Liver (tissue), 3 donors: ENCODE results near the gene DNAH5.

Experiments
- EGR1 ChIP-seq, 2 donors: IDR thresholded peaks; 2 replicates each; pipeline ENCODE4 v1.6.1; 2016 to 2018; ENCODE audit warnings: antibody characterized with exemption in 2 of 2, low read depth in 2 of 2
- FOXA1 ChIP-seq: IDR thresholded peaks from 2 replicates; pipeline ENCODE4 v1.6.1; 2016; ENCODE audit warnings: antibody characterized with exemption
- GABPA ChIP-seq, 2 donors: IDR thresholded peaks in 1 of 2; conservative IDR thresholded peaks in 1 of 2; 2 replicates each; pipeline ENCODE4 v1.6.1; 2016; ENCODE audit warnings: antibody characterized with exemption in 2 of 2, mild to moderate bottlenecking in 1 of 2, moderate library complexity in 1 of 2
- HNF4A ChIP-seq, 2 donors: conservative IDR thresholded peaks; 2 replicates each; pipeline ENCODE4 v1.6.1; 2016; ENCODE audit warnings: antibody characterized with exemption in 2 of 2, mild to moderate bottlenecking in 2 of 2
- JUND ChIP-seq, 2 donors: IDR thresholded peaks; 2 replicates each; pipeline ENCODE4 v1.6.1; 2016; ENCODE audit warnings: antibody characterized with exemption in 2 of 2
- RAD21 ChIP-seq, 2 donors: IDR thresholded peaks; 2 replicates each; pipeline ENCODE4 v1.6.1; 2016; ENCODE audit warnings: antibody characterized with exemption in 2 of 2, mild to moderate bottlenecking in 2 of 2
- RXRA ChIP-seq, 2 donors: IDR thresholded peaks; 2 replicates each; pipeline ENCODE4 v1.6.1; 2017 to 2018; ENCODE audit warnings: antibody characterized with exemption in 2 of 2, mild to moderate bottlenecking in 1 of 2
- SP1 ChIP-seq: IDR thresholded peaks from 2 replicates; pipeline ENCODE4 v1.6.1; 2018; ENCODE audit warnings: antibody characterized with exemption, mild to moderate bottlenecking
- TAF1 ChIP-seq: conservative IDR thresholded peaks from 2 replicates; pipeline ENCODE4 v1.6.1; 2016; ENCODE audit warnings: antibody characterized with exemption, mild to moderate bottlenecking
- YY1 ChIP-seq: IDR thresholded peaks from 2 replicates; pipeline ENCODE4 v1.6.1; 2016; ENCODE audit warnings: antibody characterized with exemption, mild to moderate bottlenecking
- TF ChIP-seq, protein P1 (sequence below): fragments of 150-350 bp; IDR thresholded peaks from 2 replicates; pipeline ENCODE4 v1.5.1; 2017; ENCODE audit warnings: improper control_type of control experiment, low read depth, low read length; ENCODE audit not compliant: missing input control
- TF ChIP-seq, protein P2 (sequence below): IDR thresholded peaks from 2 replicates; pipeline ENCODE4 v1.6.1; 2016; ENCODE audit warnings: antibody characterized with exemption
- TF ChIP-seq, protein P3 (sequence below): IDR thresholded peaks from 2 replicates; pipeline ENCODE4 v1.6.1; 2016; ENCODE audit warnings: antibody characterized with exemption, mild to moderate bottlenecking
- TF ChIP-seq, protein P4 (sequence below): IDR thresholded peaks from 2 replicates; pipeline ENCODE4 v1.6.1; 2016; ENCODE audit warnings: antibody characterized with exemption
- donor health status: healthy.
- donor health status: healthy.

DNA sequence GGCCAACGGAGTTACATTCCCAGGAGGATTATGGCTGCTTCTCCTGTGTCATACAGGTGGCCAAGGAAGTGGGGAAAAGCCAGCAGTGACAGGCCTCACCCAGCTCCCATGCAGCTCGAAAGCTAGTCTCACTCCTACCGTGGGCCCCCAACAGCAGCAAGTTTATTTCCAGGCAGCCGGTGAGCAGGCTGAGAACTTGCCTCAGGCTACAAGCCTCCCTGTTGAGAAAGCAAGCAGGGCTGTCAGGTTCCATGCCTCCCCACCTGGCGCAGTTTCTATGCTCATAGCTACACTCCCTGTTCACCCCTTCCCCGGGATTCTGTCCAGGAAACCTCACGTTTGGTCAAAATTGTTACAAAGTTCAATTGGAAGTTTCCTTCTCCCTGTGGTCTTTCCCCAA is 27.5 kb upstream of the DNAH5 start:
- TF ChIP-seq TAF1 (no peak), YY1 (no peak), RAD21 (IDR thresholded peaks at IDR 0.05) (no peak), JUND (IDR thresholded peaks at IDR 0.05) (no peak), SP1 (no peak), RXRA (IDR thresholded peaks at IDR 0.05) (no peak), EGR1 (IDR thresholded peaks at IDR 0.05; ENCODE audit: low read depth in 2 of 2) (no peak), GABPA (IDR thresholded peaks at IDR 0.05 in 1 of 2, conservative IDR thresholded peaks at IDR 0.05 in 1 of 2) (no peak), FOXA1 (no peak), HNF4A (conservative IDR thresholded peaks at IDR 0.05) (no peak)
- TF ChIP-seq, protein P1, sequence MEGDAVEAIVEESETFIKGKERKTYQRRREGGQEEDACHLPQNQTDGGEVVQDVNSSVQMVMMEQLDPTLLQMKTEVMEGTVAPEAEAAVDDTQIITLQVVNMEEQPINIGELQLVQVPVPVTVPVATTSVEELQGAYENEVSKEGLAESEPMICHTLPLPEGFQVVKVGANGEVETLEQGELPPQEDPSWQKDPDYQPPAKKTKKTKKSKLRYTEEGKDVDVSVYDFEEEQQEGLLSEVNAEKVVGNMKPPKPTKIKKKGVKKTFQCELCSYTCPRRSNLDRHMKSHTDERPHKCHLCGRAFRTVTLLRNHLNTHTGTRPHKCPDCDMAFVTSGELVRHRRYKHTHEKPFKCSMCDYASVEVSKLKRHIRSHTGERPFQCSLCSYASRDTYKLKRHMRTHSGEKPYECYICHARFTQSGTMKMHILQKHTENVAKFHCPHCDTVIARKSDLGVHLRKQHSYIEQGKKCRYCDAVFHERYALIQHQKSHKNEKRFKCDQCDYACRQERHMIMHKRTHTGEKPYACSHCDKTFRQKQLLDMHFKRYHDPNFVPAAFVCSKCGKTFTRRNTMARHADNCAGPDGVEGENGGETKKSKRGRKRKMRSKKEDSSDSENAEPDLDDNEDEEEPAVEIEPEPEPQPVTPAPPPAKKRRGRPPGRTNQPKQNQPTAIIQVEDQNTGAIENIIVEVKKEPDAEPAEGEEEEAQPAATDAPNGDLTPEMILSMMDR = no peak
- TF ChIP-seq, protein P2, sequence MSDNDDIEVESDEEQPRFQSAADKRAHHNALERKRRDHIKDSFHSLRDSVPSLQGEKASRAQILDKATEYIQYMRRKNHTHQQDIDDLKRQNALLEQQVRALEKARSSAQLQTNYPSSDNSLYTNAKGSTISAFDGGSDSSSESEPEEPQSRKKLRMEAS = no peak
- TF ChIP-seq, protein P3, sequence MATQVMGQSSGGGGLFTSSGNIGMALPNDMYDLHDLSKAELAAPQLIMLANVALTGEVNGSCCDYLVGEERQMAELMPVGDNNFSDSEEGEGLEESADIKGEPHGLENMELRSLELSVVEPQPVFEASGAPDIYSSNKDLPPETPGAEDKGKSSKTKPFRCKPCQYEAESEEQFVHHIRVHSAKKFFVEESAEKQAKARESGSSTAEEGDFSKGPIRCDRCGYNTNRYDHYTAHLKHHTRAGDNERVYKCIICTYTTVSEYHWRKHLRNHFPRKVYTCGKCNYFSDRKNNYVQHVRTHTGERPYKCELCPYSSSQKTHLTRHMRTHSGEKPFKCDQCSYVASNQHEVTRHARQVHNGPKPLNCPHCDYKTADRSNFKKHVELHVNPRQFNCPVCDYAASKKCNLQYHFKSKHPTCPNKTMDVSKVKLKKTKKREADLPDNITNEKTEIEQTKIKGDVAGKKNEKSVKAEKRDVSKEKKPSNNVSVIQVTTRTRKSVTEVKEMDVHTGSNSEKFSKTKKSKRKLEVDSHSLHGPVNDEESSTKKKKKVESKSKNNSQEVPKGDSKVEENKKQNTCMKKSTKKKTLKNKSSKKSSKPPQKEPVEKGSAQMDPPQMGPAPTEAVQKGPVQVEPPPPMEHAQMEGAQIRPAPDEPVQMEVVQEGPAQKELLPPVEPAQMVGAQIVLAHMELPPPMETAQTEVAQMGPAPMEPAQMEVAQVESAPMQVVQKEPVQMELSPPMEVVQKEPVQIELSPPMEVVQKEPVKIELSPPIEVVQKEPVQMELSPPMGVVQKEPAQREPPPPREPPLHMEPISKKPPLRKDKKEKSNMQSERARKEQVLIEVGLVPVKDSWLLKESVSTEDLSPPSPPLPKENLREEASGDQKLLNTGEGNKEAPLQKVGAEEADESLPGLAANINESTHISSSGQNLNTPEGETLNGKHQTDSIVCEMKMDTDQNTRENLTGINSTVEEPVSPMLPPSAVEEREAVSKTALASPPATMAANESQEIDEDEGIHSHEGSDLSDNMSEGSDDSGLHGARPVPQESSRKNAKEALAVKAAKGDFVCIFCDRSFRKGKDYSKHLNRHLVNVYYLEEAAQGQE = no peak
- TF ChIP-seq, protein P4, sequence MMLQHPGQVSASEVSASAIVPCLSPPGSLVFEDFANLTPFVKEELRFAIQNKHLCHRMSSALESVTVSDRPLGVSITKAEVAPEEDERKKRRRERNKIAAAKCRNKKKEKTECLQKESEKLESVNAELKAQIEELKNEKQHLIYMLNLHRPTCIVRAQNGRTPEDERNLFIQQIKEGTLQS = no peak
